Neuronal stem cell (in vitro differentiated cells): Measurements from ENCODE around the gene COQ9.

Experiments used
- DNase-seq: peaks from one replicate; pipeline ENCODE4 v3.0.0-alpha.2; 2013; ENCODE audit warnings: low spot score
- H2AFZ ChIP-seq: one replicate; pipeline ENCODE4 v1.6.1; 2013; ENCODE audit warnings: mild to moderate bottlenecking, low read length, inconsistent platforms
- H2AK5ac ChIP-seq: 2 replicates; pipeline ENCODE4 v1.6.1; 2013; ENCODE audit warnings: low read depth, mild to moderate bottlenecking, inconsistent platforms, low read length, moderate library complexity, mixed read lengths
- H2BK120ac ChIP-seq: 2 replicates; pipeline ENCODE4 v1.6.1; 2013; ENCODE audit warnings: low read depth, mild to moderate bottlenecking, inconsistent platforms, low read length, moderate library complexity, mixed read lengths
- H2BK12ac ChIP-seq: one replicate; pipeline ENCODE4 v1.6.1; 2013; ENCODE audit warnings: low read length, inconsistent platforms
- H2BK15ac ChIP-seq: 2 replicates; pipeline ENCODE4 v1.6.1; 2013; ENCODE audit warnings: mild to moderate bottlenecking, low read length, inconsistent platforms, mixed read lengths
- H2BK5ac ChIP-seq: one replicate; pipeline ENCODE4 v1.6.1; 2013; ENCODE audit warnings: inconsistent platforms, mild to moderate bottlenecking, low read length, moderate library complexity
- H3K14ac ChIP-seq: one replicate; pipeline ENCODE4 v1.6.1; 2013; ENCODE audit warnings: low read length, inconsistent platforms
- H3K18ac ChIP-seq: 2 replicates; pipeline ENCODE4 v1.6.1; 2013; ENCODE audit warnings: low read length, inconsistent platforms
- H3K23ac ChIP-seq: 2 replicates; pipeline ENCODE4 v1.6.1; 2013; ENCODE audit warnings: low read depth, mild to moderate bottlenecking, mixed read lengths, low read length, inconsistent platforms; ENCODE audit not compliant: poor library complexity
- H3K27ac ChIP-seq: replicated peaks from 3 replicates; pipeline ENCODE4 v1.5.1; 2013; ENCODE audit warnings: low read length, inconsistent platforms
- H3K27me3 ChIP-seq, 3 experiments: 2 replicates each; pipeline ENCODE4 v1.6.1; 2013; ENCODE audit warnings: low read length in 3 of 3, mild to moderate bottlenecking in 2 of 3, inconsistent platforms in 1 of 3, low read depth in 1 of 3, mixed read lengths in 1 of 3, moderate library complexity in 1 of 3; ENCODE audit not compliant: control insufficient read depth in 3 of 3, insufficient read depth in 3 of 3
- H3K36me3 ChIP-seq, 2 donors: replicated peaks in 1 of 2; 2 replicates each; pipeline ENCODE4 v1.6.1; 2013; ENCODE audit warnings: low read length in 2 of 2; ENCODE audit not compliant: control insufficient read depth in 2 of 2, insufficient read depth in 2 of 2
- H3K4ac ChIP-seq: 2 replicates; pipeline ENCODE4 v1.6.1; 2013; ENCODE audit warnings: inconsistent platforms, mild to moderate bottlenecking, low read length, moderate library complexity
- H3K4me1 ChIP-seq, 2 donors: 1 replicate in 1 of 2; 2 replicates in 1 of 2; pipeline ENCODE4 v1.6.1; 2013; ENCODE audit warnings: low read length in 2 of 2, low read depth in 1 of 2; ENCODE audit not compliant: control insufficient read depth in 2 of 2, insufficient read depth in 1 of 2
- H3K4me2 ChIP-seq: one replicate; pipeline ENCODE4 v1.6.1; 2013; ENCODE audit warnings: mild to moderate bottlenecking, low read length, inconsistent platforms; ENCODE audit not compliant: insufficient read depth, poor library complexity, severe bottlenecking
- H3K4me3 ChIP-seq, 2 donors: 2 replicates each; pipeline ENCODE4 v1.5.1; 2013; ENCODE audit warnings: low read length in 2 of 2, mild to moderate bottlenecking in 2 of 2, inconsistent platforms in 1 of 2, moderate library complexity in 1 of 2
- H3K79me1 ChIP-seq: one replicate; pipeline ENCODE4 v1.6.1; 2013; ENCODE audit warnings: low read depth, mild to moderate bottlenecking, inconsistent platforms, low read length, moderate library complexity
- H3K9ac ChIP-seq: one replicate; pipeline ENCODE4 v1.6.1; 2013; ENCODE audit warnings: mild to moderate bottlenecking, low read depth, low read length, inconsistent platforms; ENCODE audit not compliant: poor library complexity
- H3K9me3 ChIP-seq, 2 donors: replicated peaks in 1 of 2; 2 replicates each; pipeline versions ENCODE3 to v1.6.1; 2013; ENCODE audit warnings: low read length in 2 of 2, mild to moderate bottlenecking in 2 of 2, inconsistent platforms in 1 of 2, low read depth in 1 of 2, mixed read lengths in 1 of 2, moderate library complexity in 1 of 2; ENCODE audit not compliant: control insufficient read depth in 2 of 2, insufficient read depth in 1 of 2
- H4K8ac ChIP-seq: one replicate; pipeline ENCODE4 v1.6.1; 2013; ENCODE audit warnings: low read depth, mild to moderate bottlenecking, inconsistent platforms, low read length, moderate library complexity
- H4K91ac ChIP-seq: one replicate; pipeline ENCODE4 v1.6.1; 2013; ENCODE audit warnings: low read length, low read depth, mild to moderate bottlenecking, inconsistent platforms; ENCODE audit not compliant: poor library complexity
- WGBS, 2 donors: extraction: QIAGEN DNeasy Blood & Tissue Kit; methylation state at CpG; one replicate each; pipeline ENCODE4 v1.1.7; 2013; ENCODE audit warnings: missing lambda C conversion rate in 2 of 2, mixed read lengths in 1 of 2; ENCODE audit not compliant: insufficient read length in 2 of 2, insufficient replicate concordance in 1 of 2; ENCODE audit errors: extremely low coverage in 2 of 2; 5-methylcytosine and 5-hydroxymethylcytosine counted together

The COQ9 gene

DNA sequence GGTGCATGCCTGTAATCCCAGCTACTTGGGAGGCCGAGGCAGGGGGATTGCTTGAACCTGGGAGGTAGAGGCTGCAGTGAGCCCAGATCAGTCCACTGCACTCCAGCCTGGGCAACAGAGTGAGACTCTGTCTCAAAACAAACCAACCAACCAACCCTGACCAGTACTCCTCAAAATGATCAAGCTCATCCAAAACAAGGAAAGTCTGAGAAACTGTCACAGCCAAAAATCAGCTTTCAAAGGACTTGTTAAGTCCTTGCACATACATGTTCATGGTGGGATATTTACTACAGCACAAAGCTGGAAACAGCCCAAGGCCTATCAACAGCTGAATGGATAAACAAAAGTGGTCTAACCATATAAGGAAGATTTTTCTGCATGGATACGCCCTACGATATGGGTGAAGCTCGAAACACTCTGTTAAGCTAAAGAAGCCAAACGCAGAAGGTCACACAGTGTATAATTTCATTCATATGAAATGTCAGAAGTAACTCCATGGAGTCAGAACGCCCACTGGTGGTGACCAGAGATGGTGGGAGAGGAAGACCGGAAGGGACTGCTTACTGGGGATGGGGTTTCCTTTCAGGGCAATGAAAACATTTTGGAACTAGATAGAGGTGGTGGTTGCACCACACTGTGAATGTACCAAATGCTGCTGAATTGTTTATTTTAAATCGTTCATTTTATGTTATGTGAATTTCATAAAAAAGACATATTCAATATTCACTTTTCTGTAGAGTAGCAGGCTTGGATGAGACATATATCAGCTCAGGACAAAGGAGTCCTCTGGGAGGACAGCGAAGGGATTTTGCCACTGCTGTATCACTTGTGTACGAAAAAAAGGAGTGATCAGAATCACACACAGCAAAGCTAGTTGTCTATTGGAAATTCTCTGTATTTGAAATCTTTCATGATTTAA, 25.0 kb upstream of the COQ9 start:
- peaks cover 0 to 4% of the 10 kb centered on the region in 2 donors for H3K4me1 ChIP-seq

DNA sequence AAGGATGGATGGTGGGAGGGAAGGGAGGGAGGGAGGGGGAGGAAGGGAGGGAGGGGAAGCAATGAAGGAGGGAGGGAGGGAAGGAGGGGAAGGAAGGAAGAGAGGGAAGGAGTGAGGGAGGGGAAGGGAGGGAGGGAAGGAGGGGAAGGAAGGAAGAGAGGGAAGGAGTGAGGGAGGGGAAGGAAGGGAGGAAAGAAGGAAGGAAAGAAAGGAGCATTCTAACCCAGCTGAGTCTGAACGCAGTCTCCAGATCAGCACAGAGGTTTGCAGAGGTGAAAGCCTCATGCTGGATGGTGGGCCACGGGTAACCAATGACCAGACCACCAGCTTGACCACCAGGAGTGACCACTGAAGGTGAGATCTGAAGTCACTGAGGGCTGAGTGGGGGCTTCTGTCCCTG, 24.1 kb upstream of the COQ9 start:
- H2BK12ac ChIP-seq = no peak overlapping the region
- no peak overlapping the region for H4K8ac ChIP-seq
- no peaks in the 10 kb centered on the region for H3K79me1 ChIP-seq
- no peak overlapping the region for H2BK120ac ChIP-seq
- no peak overlapping the region for H2BK5ac ChIP-seq
- H3K23ac ChIP-seq = no peak overlapping the region
- H4K91ac ChIP-seq = no peak overlapping the region
- no peaks in the 10 kb centered on the region for H3K4me1 ChIP-seq
- H3K27ac ChIP-seq = no peak overlapping the region
- H3K4me3 ChIP-seq = no peak overlapping the region
- H3K9ac ChIP-seq = no peak overlapping the region
- no peak overlapping the region for H2AFZ ChIP-seq
- WGBS, 2 donors = no CpG with 5 or more reads among the region's 2 CpGs
- H3K4ac ChIP-seq = no peak overlapping the region
- no peak overlapping the region for H3K14ac ChIP-seq
- DNase-seq = no peak
- H3K9me3 ChIP-seq = no peaks in the 10 kb centered on the region
- H3K4me2 ChIP-seq = no peak overlapping the region
- H2BK15ac ChIP-seq = no peak overlapping the region
- no peaks in the 10 kb centered on the region for H3K27me3 ChIP-seq
- no peak overlapping the region for H3K18ac ChIP-seq
- H2AK5ac ChIP-seq = no peak overlapping the region
- H3K36me3 ChIP-seq = peaks cover 3 to 17% of the 10 kb centered on the region in 2 donors

More for the DNA sequence above, 25.0 kb upstream of the COQ9 start:
- no peaks in the 10 kb centered on the region for H3K79me1 ChIP-seq
- H3K9ac ChIP-seq = no peak overlapping the region
- no peak overlapping the region for H3K14ac ChIP-seq
- no CpG with 5 or more reads among the region's 10 CpGs for whole genome bisulfite sequencing, 2 donors
- H3K4me2 ChIP-seq = no peak overlapping the region
- no peak overlapping the region for H2AK5ac ChIP-seq
- no peak for DNase-seq
- peak overlapping the region; percentile 70 for H2AFZ ChIP-seq
- no peak overlapping the region for H4K8ac ChIP-seq
- no peak overlapping the region for H2BK5ac ChIP-seq
- no peaks in the 10 kb centered on the region for H3K27me3 ChIP-seq
- no peak overlapping the region for H2BK120ac ChIP-seq
- no peak overlapping the region for H3K27ac ChIP-seq
- H3K9me3 ChIP-seq = no peaks in the 10 kb centered on the region
- no peak overlapping the region for H3K23ac ChIP-seq
- H3K4ac ChIP-seq = no peak overlapping the region
- no peak overlapping the region for H2BK15ac ChIP-seq
- H3K36me3 ChIP-seq = peaks cover 2 to 9% of the 10 kb centered on the region in 2 donors
- no peak overlapping the region for H4K91ac ChIP-seq
- H2BK12ac ChIP-seq = no peak overlapping the region
- no peak overlapping the region for H3K18ac ChIP-seq
- no peak overlapping the region for H3K4me3 ChIP-seq

DNA sequence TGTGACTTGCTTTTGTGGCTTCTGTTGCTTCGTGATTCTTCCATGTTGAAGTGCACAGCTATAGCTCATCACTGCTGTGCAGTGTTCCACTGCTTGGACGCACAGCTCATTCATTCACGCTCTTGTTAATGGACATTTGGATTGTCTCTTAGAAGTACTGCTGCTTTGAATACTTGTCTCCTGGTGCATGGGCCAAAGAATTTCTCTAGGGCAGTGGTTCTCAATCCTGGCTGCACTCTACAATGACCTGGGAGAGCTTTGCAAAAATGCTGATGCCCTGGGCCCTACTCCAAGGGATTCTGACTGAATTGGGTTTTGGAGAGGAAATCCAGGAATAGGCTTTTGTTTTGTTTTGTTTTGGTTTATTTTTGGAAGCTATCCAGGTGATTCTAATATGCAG, 22.7 kb upstream of the COQ9 start:
- Histone ChIP-seq H2AFZ (no peak overlapping the region), H3K27ac (no peak overlapping the region), H2BK12ac (no peak overlapping the region), H3K18ac (no peak overlapping the region), H4K8ac (no peak overlapping the region), H2BK15ac (no peak overlapping the region), H3K4me3 (no peak overlapping the region), H3K23ac (no peak overlapping the region), H3K79me1 (no peaks in the 10 kb centered on the region), H3K4me2 (no peak overlapping the region), H3K36me3 (peaks cover 7 to 29% of the 10 kb centered on the region in 2 donors), H3K4me1 (no peaks in the 10 kb centered on the region), H4K91ac (no peak overlapping the region), H2BK120ac (no peak overlapping the region), H2BK5ac (no peak overlapping the region), H3K9ac (no peak overlapping the region), H3K27me3 (no peaks in the 10 kb centered on the region), H2AK5ac (no peak overlapping the region), H3K9me3 (no peaks in the 10 kb centered on the region), H3K14ac (no peak overlapping the region), H3K4ac (no peak overlapping the region)
- no CpG with 5 or more reads among the region's 3 CpGs for WGBS, 2 donors
- DNase-seq = no peak

DNA sequence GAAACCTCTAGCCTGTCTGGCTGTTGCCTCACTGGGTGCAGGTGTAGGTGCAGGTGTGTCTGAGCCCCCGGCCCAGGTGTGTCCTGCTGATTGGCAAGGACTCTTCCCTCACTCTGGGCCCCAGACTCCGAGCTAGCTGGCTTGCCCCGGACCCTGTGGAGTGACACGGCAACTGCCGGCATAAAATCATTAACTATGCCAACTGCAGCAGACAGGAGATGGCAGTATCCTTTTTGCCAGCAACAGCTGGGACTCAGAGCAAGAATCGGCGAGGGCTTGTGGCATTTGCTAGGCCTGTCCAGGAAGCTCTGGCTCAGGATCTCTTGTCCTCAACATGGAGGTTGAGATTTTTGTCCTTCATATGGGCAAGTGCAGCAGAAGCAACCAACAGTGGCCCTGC, 20.9 kb upstream of the COQ9 start:
- no peak overlapping the region for H3K23ac ChIP-seq
- no peak overlapping the region for H2BK15ac ChIP-seq
- no peak overlapping the region for H4K8ac ChIP-seq
- WGBS, 2 donors = no CpG with 5 or more reads among the region's 7 CpGs
- H3K27ac ChIP-seq = no peak overlapping the region
- no peaks in the 10 kb centered on the region for H3K4me1 ChIP-seq
- H3K27me3 ChIP-seq = no peaks in the 10 kb centered on the region
- H3K9me3 ChIP-seq = no peaks in the 10 kb centered on the region
- peaks cover 20 to 46% of the 10 kb centered on the region in 2 donors for H3K36me3 ChIP-seq
- no peak overlapping the region for H2AFZ ChIP-seq
- H3K4ac ChIP-seq = no peak overlapping the region
- H3K79me1 ChIP-seq = no peaks in the 10 kb centered on the region
- no peak overlapping the region for H3K9ac ChIP-seq
- no peak overlapping the region for H3K14ac ChIP-seq
- no peak overlapping the region for H3K4me2 ChIP-seq
- no peak overlapping the region for H3K18ac ChIP-seq
- no peak overlapping the region for H2AK5ac ChIP-seq
- H4K91ac ChIP-seq = no peak overlapping the region
- no peak overlapping the region for H2BK12ac ChIP-seq
- H2BK5ac ChIP-seq = no peak overlapping the region
- DNase-seq = no peak
- H3K4me3 ChIP-seq = no peak overlapping the region
- no peak overlapping the region for H2BK120ac ChIP-seq
